Gastrocnemius medialis (tissue), 4 donors: ENCODE data around the gene GRID2.

ENCODE experiments used
- CTCF ChIP-seq, 5 experiments: fragments of 450-650 bp in 3 of 5; fragments of 200-600 bp in 2 of 5; sonication (generic) in 2 of 5; IDR thresholded peaks in 4 of 5; conservative IDR thresholded peaks in 1 of 5; 1 replicate in 4 of 5; 2 replicates in 1 of 5; pipeline ENCODE4 v1.5.1; 2016 to 2019; ENCODE audit warnings: antibody characterized with exemption in 5 of 5, mild to moderate bottlenecking in 3 of 5, moderate library complexity in 3 of 5
- POLR2A ChIP-seq, 2 donors: fragments of 450-650 bp; IDR thresholded peaks; one replicate each; pipeline ENCODE4 v1.6.1; 2017; ENCODE audit warnings: antibody characterized with exemption in 2 of 2, mild to moderate bottlenecking in 2 of 2, moderate library complexity in 2 of 2

- TF ChIP-seq CTCF (IDR thresholded peaks at IDR 0.05 in 4 of 5, conservative IDR thresholded peaks at IDR 0.05 in 1 of 5): no peak
- no peak for TF ChIP-seq POLR2A (IDR thresholded peaks at IDR 0.05)
Observed at GRCh38 chr4:92262371-92262770, 41.4 kb upstream of the GRID2 start.
